Breast epithelium (tissue), 4 donors: ENCODE data around the gene RSPRY1. TPM values are rescaled to one million over a fixed set of nuclear protein-coding genes. Genes with fewer than 3 reads are reported as not detected.

Experiments used
- DNase-seq, 2 donors: peaks; one replicate each; pipeline ENCODE4 v3.0.0-alpha.2; 2019; ENCODE audit warnings: low spot score in 2 of 2
- H3K27ac ChIP-seq, 2 donors: fragments of 200-600 bp; sonication (generic) in 1 of 2; one replicate each; pipeline ENCODE4 v1.5.1; 2016 to 2019; ENCODE audit warnings: mild to moderate bottlenecking in 1 of 2
- H3K27me3 ChIP-seq, 2 donors: fragments of 200-600 bp; sonication (generic) in 1 of 2; one replicate each; pipeline versions ENCODE4 v1.5.1 to v1.6.0; 2017 to 2019; ENCODE audit warnings: control low read depth in 1 of 2, mild to moderate bottlenecking in 1 of 2
- H3K36me3 ChIP-seq: fragments of 200-600 bp; one replicate; pipeline ENCODE4 v1.5.1; 2019
- H3K4me1 ChIP-seq, 2 donors: fragments of 200-600 bp; sonication (generic); one replicate each; pipeline ENCODE4 v1.5.1; 2016 to 2019; ENCODE audit warnings: control low read depth in 1 of 2
- H3K4me3 ChIP-seq, 3 donors: fragments of 200-600 bp; sonication (generic); 1 replicate in 2 of 3; 2 replicates in 1 of 3; pipeline ENCODE4 v1.5.1; 2016 to 2019; ENCODE audit warnings: mild to moderate bottlenecking in 3 of 3, moderate library complexity in 2 of 3
- H3K9me3 ChIP-seq, 2 donors: fragments of 200-600 bp; sonication (generic) in 1 of 2; one replicate each; pipeline ENCODE4 v1.5.1; 2016 to 2019; ENCODE audit warnings: control low read depth in 1 of 2
- POLR2A ChIP-seq: fragments of 450-650 bp; IDR thresholded peaks from one replicate; pipeline ENCODE4 v1.6.1; 2016; ENCODE audit warnings: antibody characterized with exemption, mild to moderate bottlenecking, moderate library complexity
- POLR2AphosphoS5 ChIP-seq, 3 donors: sonication (generic); formaldehyde crosslinking; IDR thresholded peaks; one replicate each; pipeline ENCODE4 v1.6.1; 2017; ENCODE audit warnings: antibody characterized with exemption in 3 of 3
- intact Hi-C: fragments of 100-400 bp; cut with DNase I; formaldehyde crosslinking; loops from one replicate; pipeline ENCODE4 v1.15.1; 2023; ENCODE audit warnings: low total_unique reads
- total RNA-seq, 3 donors: library from RNA; depleted of rRNA; stranded (reverse); fragments of >200 nt; gene quantifications; one replicate each; pipeline ENCODE4 v1.1.0, GENCODE V29; 2016
- TF ChIP-seq, protein P1 (sequence below), 3 donors: fragments of 450-650 bp; IDR thresholded peaks; one replicate each; pipeline ENCODE4 v1.5.1; 2016 to 2017; ENCODE audit warnings: antibody characterized with exemption in 3 of 3, mild to moderate bottlenecking in 3 of 3, moderate library complexity in 3 of 3

The RSPRY1 gene
- total RNA-seq, 3 donors from 2014 or later = 26.4 to 52.4 (median 34.4) TPM

DNA sequence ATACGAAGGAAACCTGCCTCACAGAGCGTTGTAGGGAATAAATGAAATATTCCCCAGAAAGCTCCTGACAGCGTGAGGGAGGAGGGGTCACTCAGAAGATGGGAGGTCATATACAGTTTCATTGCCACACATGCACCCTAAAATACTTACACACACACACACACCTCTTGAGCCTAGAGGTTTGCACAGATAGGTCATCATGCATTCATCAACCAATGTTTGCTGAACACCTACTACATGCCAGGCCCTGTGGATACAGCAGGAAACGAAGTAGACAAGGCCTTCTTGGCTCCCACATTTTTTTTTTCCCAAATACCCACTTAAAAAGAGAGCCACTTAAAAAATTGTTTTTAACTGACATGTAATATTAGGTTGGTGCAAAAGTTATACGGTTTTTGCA is 99.2 kb downstream of the RSPRY1 start:
- Histone ChIP-seq H3K27ac (no peak overlapping the region), H3K4me3 (no peak overlapping the region), H3K9me3 (no peaks in the 10 kb centered on the region), H3K27me3 (no peaks in the 10 kb centered on the region), H3K4me1 (peaks cover 0 to 7% of the 10 kb centered on the region in 2 donors), H3K36me3 (no peaks in the 10 kb centered on the region)
- no peak for DNase-seq
- TF ChIP-seq, protein P1, sequence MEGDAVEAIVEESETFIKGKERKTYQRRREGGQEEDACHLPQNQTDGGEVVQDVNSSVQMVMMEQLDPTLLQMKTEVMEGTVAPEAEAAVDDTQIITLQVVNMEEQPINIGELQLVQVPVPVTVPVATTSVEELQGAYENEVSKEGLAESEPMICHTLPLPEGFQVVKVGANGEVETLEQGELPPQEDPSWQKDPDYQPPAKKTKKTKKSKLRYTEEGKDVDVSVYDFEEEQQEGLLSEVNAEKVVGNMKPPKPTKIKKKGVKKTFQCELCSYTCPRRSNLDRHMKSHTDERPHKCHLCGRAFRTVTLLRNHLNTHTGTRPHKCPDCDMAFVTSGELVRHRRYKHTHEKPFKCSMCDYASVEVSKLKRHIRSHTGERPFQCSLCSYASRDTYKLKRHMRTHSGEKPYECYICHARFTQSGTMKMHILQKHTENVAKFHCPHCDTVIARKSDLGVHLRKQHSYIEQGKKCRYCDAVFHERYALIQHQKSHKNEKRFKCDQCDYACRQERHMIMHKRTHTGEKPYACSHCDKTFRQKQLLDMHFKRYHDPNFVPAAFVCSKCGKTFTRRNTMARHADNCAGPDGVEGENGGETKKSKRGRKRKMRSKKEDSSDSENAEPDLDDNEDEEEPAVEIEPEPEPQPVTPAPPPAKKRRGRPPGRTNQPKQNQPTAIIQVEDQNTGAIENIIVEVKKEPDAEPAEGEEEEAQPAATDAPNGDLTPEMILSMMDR (IDR thresholded peaks at IDR 0.05) = no peak
- TF ChIP-seq POLR2A = no peak
- no peak for TF ChIP-seq POLR2AphosphoS5 (IDR thresholded peaks at IDR 0.05)
- intact Hi-C loops = no loop called here

GRCh38 chr16:57289391-57290257 is 103.5 kb downstream of the RSPRY1 start:
- H3K4me3 ChIP-seq = no peak overlapping the region
- intact Hi-C loops = no loop called here
- H3K27ac ChIP-seq = peak overlapping the region; percentile 43 to 61
- no peaks in the 10 kb centered on the region for H3K27me3 ChIP-seq
- peaks cover 0 to under 1% of the 10 kb centered on the region in 2 donors for H3K4me1 ChIP-seq
- no peak for TF ChIP-seq POLR2A
- TF ChIP-seq, protein P1 (IDR thresholded peaks at IDR 0.05) = no peak
- no peak for TF ChIP-seq POLR2AphosphoS5 (IDR thresholded peaks at IDR 0.05)
- H3K36me3 ChIP-seq = no peaks in the 10 kb centered on the region
- H3K9me3 ChIP-seq = no peaks in the 10 kb centered on the region
- no peak for DNase-seq

Other genes with a start within 250 kb of the RSPRY1 start
- gene CETP, start 224.4 kb upstream of the RSPRY1 start, total RNA-seq = under 1 TPM; 0.44 to 0.80 (median 0.66) TPM
- 10 to 100 TPM; 18.4 to 34.4 (median 24.1) TPM for gene NLRC5, start 196.8 kb upstream of the RSPRY1 start, total RNA-seq
- gene CPNE2, start 93.7 kb upstream of the RSPRY1 start, total RNA-seq = 10 to 100 TPM; 13.9 to 56.5 (median 26.5) TPM
- 10 to 100 TPM; 64.8 to 81.4 (median 69.8) TPM for gene PSME3IP1, start 290 bp upstream of the RSPRY1 start, total RNA-seq
- 10 to 100 TPM; 50.5 to 64.0 (median 62.4) TPM for gene ARL2BP, start 58.9 kb downstream of the RSPRY1 start, total RNA-seq
- gene PLLP, start 98.3 kb downstream of the RSPRY1 start, total RNA-seq = 10 to 100 TPM in 1 of 3 donors, 1 to 10 TPM in 2; 3.8 to 44.6 (median 7.9) TPM
- gene CCL22, start 172.5 kb downstream of the RSPRY1 start, total RNA-seq = under 1 TPM; 0.15 to 0.33 (median 0.16) TPM
- 100 to 1,000 TPM in 1 of 3 donors, 10 to 100 TPM in 1, 1 to 10 TPM in 1; 6.2 to 164 (median 58.0) TPM for gene CX3CL1, start 186.2 kb downstream of the RSPRY1 start, total RNA-seq
- not detected for gene CCL17, start 218.4 kb downstream of the RSPRY1 start, total RNA-seq